ENCODE results near the gene OR10A5.
A peak's percentile ranks its signal among the peaks of the same experiment; 100 is the strongest.

The OR10A5 gene

GRCh38 chr11:6824136-6824823 lies 21.2 kb upstream of the OR10A5 start:
- no peak for TF ChIP-seq CTCF (IDR thresholded peaks at IDR 0.05; ENCODE audit: insufficient read depth, low read depth, low read length, missing control alignments)
- DNase-seq (ENCODE audit: low read depth): no peak
- H3K4me3 ChIP-seq (ENCODE audit: low read depth, low read length): no peak overlapping the region

GRCh38 chr11:6825231-6825744 lies 20.2 kb upstream of the OR10A5 start:
- H3K4me3 ChIP-seq (ENCODE audit: low read depth, low read length): no peak overlapping the region
- no peak for DNase-seq (ENCODE audit: low read depth)
- TF ChIP-seq CTCF (IDR thresholded peaks at IDR 0.05; ENCODE audit: insufficient read depth, low read depth, low read length, missing control alignments): no peak

- no peak overlapping the region for H3K4me3 ChIP-seq (ENCODE audit: low read depth, low read length)
- no peak for TF ChIP-seq CTCF (IDR thresholded peaks at IDR 0.05; ENCODE audit: insufficient read depth, low read depth, low read length, missing control alignments)
These were observed 17.4 kb upstream of the OR10A5 start for GRCh38 chr11:6828103-6828502.

GRCh38 chr11:6833356-6833755 lies 12.1 kb upstream of the OR10A5 start:
- no peak for TF ChIP-seq CTCF (IDR thresholded peaks at IDR 0.05; ENCODE audit: insufficient read depth, low read depth, low read length, missing control alignments)
- no peak for DNase-seq (ENCODE audit: low read depth)

More at GRCh38 chr11:6828103-6828502, 17.4 kb upstream of the OR10A5 start:
- DNase-seq (ENCODE audit: low read depth): no peak

GRCh38 chr11:6834021-6834420 lies 11.5 kb upstream of the OR10A5 start:
- TF ChIP-seq CTCF (IDR thresholded peaks at IDR 0.05; ENCODE audit: insufficient read depth, low read depth, low read length, missing control alignments): no peak
- no peak for DNase-seq (ENCODE audit: low read depth)
- H3K4me3 ChIP-seq (ENCODE audit: low read depth, low read length): no peak overlapping the region

More at GRCh38 chr11:6833356-6833755, 12.1 kb upstream of the OR10A5 start:
- H3K4me3 ChIP-seq (ENCODE audit: low read depth, low read length): no peak overlapping the region

- TF ChIP-seq CTCF (IDR thresholded peaks at IDR 0.05; ENCODE audit: insufficient read depth, low read depth, low read length, missing control alignments): no peak
- H3K4me3 ChIP-seq (ENCODE audit: low read depth, low read length): no peak overlapping the region
- DNase-seq (ENCODE audit: low read depth): peak; percentile 13
These were observed 3.8 kb upstream of the OR10A5 start for GRCh38 chr11:6841694-6842093.

- DNase-seq (ENCODE audit: low read depth): no peak
- H3K4me3 ChIP-seq (ENCODE audit: low read depth, low read length): no peak overlapping the region
- no peak for TF ChIP-seq CTCF (IDR thresholded peaks at IDR 0.05; ENCODE audit: insufficient read depth, low read depth, low read length, missing control alignments)
These were observed 1.8 kb upstream of the OR10A5 start for GRCh38 chr11:6843670-6844069.
